ENCODE measurements around the gene RPS6KA4. TPM values are rescaled to one million over a fixed set of nuclear protein-coding genes. Genes with fewer than 3 reads are reported as not detected.

Gene RPS6KA4
- total and polyA plus RNA-seq, 2 of the 13 experiments (the other 11 are each of a cell fraction or from before 2014, with no cell fraction given), result 8.9 to 14.2 TPM

DNA sequence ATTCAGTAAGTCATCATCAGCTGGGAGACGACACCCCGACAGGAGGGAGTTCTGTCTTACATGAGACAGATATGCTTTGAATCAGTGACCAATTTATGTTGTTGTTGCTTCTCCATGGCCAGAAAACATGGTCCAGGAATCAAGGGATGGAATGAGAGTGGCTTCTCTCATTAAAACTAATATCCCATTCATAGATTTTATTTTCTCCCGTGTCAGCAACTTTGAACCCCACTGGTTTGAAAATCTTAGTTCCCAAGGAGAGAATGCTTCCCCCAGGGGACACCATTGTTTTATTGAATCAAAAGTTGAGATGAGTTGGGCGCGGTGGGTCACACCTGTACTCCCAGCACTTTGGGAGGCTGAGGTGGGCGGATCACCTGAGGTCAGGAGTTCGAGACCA lies 42.8 kb downstream of the RPS6KA4 start (continued):
- TF ChIP-seq, protein P1, sequence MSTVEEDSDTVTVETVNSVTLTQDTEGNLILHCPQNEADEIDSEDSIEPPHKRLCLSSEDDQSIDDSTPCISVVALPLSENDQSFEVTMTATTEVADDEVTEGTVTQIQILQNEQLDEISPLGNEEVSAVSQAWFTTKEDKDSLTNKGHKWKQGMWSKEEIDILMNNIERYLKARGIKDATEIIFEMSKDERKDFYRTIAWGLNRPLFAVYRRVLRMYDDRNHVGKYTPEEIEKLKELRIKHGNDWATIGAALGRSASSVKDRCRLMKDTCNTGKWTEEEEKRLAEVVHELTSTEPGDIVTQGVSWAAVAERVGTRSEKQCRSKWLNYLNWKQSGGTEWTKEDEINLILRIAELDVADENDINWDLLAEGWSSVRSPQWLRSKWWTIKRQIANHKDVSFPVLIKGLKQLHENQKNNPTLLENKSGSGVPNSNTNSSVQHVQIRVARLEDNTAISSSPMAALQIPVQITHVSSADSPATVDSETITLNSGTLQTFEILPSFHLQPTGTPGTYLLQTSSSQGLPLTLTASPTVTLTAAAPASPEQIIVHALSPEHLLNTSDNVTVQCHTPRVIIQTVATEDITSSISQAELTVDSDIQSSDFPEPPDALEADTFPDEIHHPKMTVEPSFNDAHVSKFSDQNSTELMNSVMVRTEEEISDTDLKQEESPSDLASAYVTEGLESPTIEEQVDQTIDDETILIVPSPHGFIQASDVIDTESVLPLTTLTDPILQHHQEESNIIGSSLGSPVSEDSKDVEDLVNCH (CRISPR knock-in tag; IDR thresholded peaks at IDR 0.05), result no peak

DNA sequence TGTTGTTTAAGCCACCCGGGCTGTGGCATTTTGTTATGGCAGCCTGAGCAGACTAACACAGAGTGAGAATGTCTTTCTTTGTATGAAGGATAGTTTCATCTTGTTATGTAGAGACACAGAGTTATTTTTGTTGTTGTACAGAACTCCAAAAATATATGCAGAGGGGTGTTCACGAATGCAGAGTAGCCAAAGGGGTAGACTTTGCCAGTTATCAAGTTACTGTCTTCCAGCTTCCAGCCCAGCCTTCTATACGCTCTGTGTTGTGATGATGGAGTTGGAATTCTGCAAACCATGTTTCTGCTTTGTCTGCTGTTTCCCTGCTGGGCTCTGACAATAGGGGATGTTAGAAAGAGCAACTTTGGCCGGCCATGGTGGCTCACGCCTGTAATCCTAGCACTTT lies 44.1 kb downstream of the RPS6KA4 start:
- no peak overlapping the region for H2AFZ ChIP-seq (ENCODE audit: low read length)
- no peak overlapping the region for H3K27ac ChIP-seq (ENCODE audit: extremely low read length, insufficient read depth, low read length)
- FAIRE-seq, result no peak
- ATAC-seq, result no peak
- H3K4me1 ChIP-seq (ENCODE audit: insufficient read depth, low read length), result no peaks in the 10 kb centered on the region
- BruUV-seq (replicated peaks), result no TSS peak
- no peak overlapping the region for H3K4me3 ChIP-seq (replicated peaks in 1 of 3; ENCODE audit: insufficient read depth in 1 of 3, low read depth in 2 of 3, low read length in 3 of 3)
- peaks cover 6 to 32% of the 10 kb centered on the region in 2 experiments; a peak in 4 of 5 replicates for H3K27me3 ChIP-seq (ENCODE audit: control insufficient read depth in 1 of 2, insufficient read depth in 2 of 2, low read length in 2 of 2)
- ChIA-PET CTCF (ENCODE audit: low intra/inter-chr PET ratio, low total read pairs) (no interaction called here), POLR2A (no interaction called here)
- no peaks in the 10 kb centered on the region for H3K36me3 ChIP-seq (replicated peaks in 1 of 2; ENCODE audit: control insufficient read depth in 1 of 2, insufficient read depth in 2 of 2, low read length in 2 of 2)
- H3K9ac ChIP-seq (ENCODE audit: insufficient read depth, low read depth, low read length), result no peak overlapping the region
- no peak overlapping the region for H3K4me2 ChIP-seq (ENCODE audit: low read depth, low read length)
- H3K79me2 ChIP-seq (ENCODE audit: insufficient read depth, low read length), result no peaks in the 10 kb centered on the region
- WGBS (ENCODE audit: low lambda C conversion rate), result 36% methylated on average over 3 of the region's 5 CpGs
- no peaks in the 10 kb centered on the region for H4K20me1 ChIP-seq (ENCODE audit: insufficient read depth, low read length)
- H3K9me3 ChIP-seq (ENCODE audit: low read length), result no peaks in the 10 kb centered on the region
- intact Hi-C loops (cut with micrococcal nuclease; ENCODE audit: unreplicated experiment), result no loop called here
- in situ Hi-C loops (cut with HindIII; ENCODE audit: extremely low pct_ligation_motif_present, low pct_unique_long_range_greater_than_20kb), result no loop called here
- DNase-seq (ENCODE audit: low spot score), result no peak
- no peak for TF ChIP-seq RCOR2 (CRISPR knock-in tag; IDR thresholded peaks at IDR 0.05)
- no peak for TF ChIP-seq FOXK2 (IDR thresholded peaks at IDR 0.05)
- TF ChIP-seq ZNF136 (CRISPR knock-in tag; IDR thresholded peaks at IDR 0.05; ENCODE audit: low read depth), result no peak
- TF ChIP-seq, protein P2, sequence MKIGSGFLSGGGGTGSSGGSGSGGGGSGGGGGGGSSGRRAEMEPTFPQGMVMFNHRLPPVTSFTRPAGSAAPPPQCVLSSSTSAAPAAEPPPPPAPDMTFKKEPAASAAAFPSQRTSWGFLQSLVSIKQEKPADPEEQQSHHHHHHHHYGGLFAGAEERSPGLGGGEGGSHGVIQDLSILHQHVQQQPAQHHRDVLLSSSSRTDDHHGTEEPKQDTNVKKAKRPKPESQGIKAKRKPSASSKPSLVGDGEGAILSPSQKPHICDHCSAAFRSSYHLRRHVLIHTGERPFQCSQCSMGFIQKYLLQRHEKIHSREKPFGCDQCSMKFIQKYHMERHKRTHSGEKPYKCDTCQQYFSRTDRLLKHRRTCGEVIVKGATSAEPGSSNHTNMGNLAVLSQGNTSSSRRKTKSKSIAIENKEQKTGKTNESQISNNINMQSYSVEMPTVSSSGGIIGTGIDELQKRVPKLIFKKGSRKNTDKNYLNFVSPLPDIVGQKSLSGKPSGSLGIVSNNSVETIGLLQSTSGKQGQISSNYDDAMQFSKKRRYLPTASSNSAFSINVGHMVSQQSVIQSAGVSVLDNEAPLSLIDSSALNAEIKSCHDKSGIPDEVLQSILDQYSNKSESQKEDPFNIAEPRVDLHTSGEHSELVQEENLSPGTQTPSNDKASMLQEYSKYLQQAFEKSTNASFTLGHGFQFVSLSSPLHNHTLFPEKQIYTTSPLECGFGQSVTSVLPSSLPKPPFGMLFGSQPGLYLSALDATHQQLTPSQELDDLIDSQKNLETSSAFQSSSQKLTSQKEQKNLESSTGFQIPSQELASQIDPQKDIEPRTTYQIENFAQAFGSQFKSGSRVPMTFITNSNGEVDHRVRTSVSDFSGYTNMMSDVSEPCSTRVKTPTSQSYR (CRISPR knock-in tag; IDR thresholded peaks at IDR 0.05; ENCODE audit: borderline replicate concordance), result no peak
- no peak for TF ChIP-seq SOX5 (CRISPR knock-in tag; IDR thresholded peaks at IDR 0.05; ENCODE audit: borderline replicate concordance)
- no peak for TF ChIP-seq ZNF367 (CRISPR knock-in tag; IDR thresholded peaks at IDR 0.05; ENCODE audit: borderline replicate concordance)
- TF ChIP-seq, protein P3, sequence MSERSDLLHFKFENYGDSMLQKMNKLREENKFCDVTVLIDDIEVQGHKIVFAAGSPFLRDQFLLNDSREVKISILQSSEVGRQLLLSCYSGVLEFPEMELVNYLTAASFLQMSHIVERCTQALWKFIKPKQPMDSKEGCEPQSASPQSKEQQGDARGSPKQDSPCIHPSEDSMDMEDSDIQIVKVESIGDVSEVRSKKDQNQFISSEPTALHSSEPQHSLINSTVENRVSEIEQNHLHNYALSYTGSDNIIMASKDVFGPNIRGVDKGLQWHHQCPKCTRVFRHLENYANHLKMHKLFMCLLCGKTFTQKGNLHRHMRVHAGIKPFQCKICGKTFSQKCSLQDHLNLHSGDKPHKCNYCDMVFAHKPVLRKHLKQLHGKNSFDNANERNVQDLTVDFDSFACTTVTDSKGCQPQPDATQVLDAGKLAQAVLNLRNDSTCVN (CRISPR knock-in tag; IDR thresholded peaks at IDR 0.05; ENCODE audit: borderline replicate concordance), result no peak
